Ecto neural progenitor cell (in vitro differentiated cells): ENCODE measurements around the gene STON2.
"Not testable (repeated sequence)": the region's sequence is repeated elsewhere in the genome, so short reads cannot be mapped to it uniquely, and the experiment has no call there.

Experiments used
- DNase-seq: peaks from one replicate; pipeline ENCODE4 v3.0.0-alpha.2; 2018; ENCODE audit warnings: low spot score

The STON2 gene

GRCh38 chr14:81380009-81380408 lies 20.1 kb downstream of the STON2 start:
- not testable (repeated sequence) for DNase-seq

GRCh38 chr14:81371802-81372201 lies 28.3 kb downstream of the STON2 start:
- no peak for DNase-seq

- DNase-seq: no peak
These were observed 32.6 kb downstream of the STON2 start for GRCh38 chr14:81367563-81367962.

DNA sequence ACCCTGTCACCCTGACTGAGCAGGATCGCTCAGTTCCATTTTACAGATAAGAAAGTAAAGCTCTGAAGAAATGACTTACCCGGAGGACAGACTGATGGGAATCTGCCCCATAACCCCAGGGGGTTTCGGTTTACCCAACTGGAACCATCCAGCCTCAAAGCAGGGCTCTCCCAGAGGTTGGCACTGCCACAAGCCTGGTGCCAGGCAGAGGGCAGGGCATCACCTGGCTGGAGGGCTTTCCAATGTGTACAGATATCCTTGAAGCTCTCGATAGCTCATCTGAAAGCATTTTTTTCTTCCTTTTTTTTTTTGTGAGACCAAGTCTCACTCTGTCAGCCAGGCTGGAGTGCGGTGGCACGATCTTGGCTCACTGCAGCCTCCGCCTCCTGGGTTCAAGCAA lies 33.2 kb downstream of the STON2 start:
- no peak for DNase-seq

DNA sequence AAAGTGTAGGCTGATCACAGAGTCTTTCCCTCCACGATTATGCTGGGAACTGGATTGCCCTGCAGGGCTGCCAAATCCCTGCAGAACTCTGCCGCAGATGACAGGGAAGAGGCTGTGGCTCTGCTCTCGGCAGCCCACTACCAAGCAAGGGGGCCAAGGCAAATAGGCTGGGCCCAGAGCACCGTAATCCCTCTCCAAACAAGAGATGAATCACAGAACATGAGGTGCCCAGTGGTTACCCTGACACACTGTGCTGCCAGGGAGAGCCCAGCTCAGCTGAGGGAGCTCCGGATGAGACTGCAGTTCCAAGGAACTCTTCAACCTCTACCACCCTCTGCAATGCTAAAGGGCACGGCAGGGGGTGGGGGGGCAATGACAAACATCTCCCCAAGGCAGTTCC lies 33.9 kb downstream of the STON2 start:
- DNase-seq: no peak

DNA sequence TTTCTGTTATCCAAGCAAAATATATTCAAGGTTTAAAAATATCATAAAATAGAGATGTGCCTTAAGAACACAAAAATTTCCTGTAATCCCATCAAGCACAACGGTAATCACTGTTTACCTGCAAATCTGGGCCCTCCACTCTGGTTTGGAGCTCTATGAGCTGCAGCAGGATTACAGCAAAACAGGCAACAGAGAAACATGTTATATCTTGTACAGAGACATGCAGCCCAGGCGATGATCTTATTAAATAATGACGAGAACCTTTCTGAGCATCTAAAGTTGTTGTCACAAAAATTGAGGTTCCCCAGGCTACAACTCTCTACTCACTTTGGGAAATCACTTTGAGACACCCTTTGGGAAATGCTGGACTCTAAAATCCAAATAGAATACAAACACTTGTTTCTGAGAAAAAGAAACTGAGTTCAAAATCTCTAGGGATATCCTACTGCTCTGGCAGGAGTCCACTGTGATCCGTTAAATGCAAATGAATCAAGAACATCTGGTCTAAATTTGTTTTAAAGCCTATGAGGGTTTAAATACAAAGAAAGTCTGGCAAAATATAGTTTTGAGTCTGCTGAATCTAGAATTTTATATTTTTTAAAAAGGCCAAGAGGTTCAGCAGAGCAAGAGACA lies 36.3 kb downstream of the STON2 start:
- DNase-seq: no peak

GRCh38 chr14:81353691-81354323 lies 46.3 kb downstream of the STON2 start:
- DNase-seq: no peak

GRCh38 chr14:81352413-81352812 lies 47.7 kb downstream of the STON2 start:
- DNase-seq: no peak

GRCh38 chr14:81351205-81351604 lies 48.9 kb downstream of the STON2 start:
- DNase-seq: no peak

GRCh38 chr14:81350344-81351130 lies 49.6 kb downstream of the STON2 start:
- DNase-seq: no peak

- no peak for DNase-seq
These were observed 52.1 kb downstream of the STON2 start for GRCh38 chr14:81348061-81348460.

- DNase-seq: no peak
These were observed 54.3 kb downstream of the STON2 start for GRCh38 chr14:81345781-81346180.

GRCh38 chr14:81344481-81345160 lies 55.5 kb downstream of the STON2 start:
- DNase-seq: no peak

DNA sequence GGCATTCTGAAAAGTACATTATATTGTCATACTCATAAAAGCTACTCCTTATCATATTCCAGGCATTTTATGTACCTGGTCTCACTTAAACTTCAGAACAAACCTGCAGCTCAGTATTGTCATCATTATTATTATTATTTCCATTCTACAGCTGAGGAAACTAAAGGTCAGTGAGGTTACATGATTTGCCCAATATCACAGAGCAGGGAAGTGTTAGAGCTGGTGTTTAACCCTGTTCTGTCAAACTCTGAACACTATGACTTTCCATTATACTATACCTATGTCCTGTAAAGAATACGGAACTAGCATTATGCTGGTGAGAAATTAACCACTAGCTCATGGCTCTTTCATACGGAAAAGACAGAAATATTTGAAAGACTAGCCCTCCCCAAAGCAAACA lies 56.4 kb downstream of the STON2 start:
- no peak for DNase-seq

DNA sequence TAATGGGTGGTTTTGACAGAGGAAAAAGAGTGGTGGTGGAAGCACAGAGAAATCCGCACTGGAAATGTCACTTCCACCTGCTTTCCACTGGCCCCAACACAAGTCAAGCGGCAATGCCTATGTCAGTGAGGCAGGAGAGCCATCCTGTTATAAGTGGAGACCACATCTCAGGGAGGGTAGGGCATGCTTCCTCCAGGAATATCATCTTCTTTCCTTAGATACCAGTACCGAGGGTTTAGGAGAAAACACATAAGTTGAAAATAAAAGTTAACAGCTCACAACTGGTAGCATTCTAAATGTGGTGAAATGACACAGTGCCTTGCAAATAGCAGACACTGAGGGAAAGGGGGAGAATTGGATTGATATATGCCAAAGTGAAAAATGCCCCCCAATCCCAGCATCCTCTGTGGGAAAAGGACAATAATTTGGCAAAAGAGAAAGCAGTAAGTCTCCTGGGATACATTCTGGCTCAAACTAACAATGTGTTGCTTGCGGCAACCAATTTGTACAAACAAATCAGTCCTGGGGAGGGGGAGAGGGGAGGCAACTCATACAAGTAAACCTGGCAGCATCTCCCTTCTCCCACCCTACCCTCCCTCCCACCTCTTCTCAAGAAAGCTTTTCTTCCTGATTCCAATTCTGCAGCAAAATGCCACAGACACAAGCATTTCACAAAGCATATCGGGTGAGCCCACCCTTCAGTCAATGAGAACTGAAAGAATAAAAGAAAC lies 57.1 kb downstream of the STON2 start:
- no peak for DNase-seq

- DNase-seq: no peak
These were observed 58.3 kb downstream of the STON2 start for GRCh38 chr14:81341781-81342180.

DNA sequence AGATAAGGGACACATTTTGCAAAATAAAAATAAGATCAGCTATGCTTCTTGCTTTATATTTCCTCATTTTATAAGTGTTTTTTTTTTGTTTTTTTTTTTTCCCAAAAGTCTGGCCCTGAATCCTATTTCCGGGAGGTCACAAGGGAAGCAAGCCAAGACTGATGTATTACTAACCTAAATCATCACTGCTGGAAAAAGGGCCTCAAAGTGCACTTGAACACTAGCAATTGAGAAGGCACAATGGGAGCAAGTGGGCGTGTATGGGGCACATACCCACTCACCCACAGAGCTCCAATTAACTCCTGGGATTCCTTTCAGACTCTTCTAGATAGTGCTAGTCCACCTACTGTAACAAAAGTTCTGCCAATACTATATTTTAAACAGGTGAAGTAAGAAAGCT lies 58.8 kb downstream of the STON2 start:
- DNase-seq: no peak

DNA sequence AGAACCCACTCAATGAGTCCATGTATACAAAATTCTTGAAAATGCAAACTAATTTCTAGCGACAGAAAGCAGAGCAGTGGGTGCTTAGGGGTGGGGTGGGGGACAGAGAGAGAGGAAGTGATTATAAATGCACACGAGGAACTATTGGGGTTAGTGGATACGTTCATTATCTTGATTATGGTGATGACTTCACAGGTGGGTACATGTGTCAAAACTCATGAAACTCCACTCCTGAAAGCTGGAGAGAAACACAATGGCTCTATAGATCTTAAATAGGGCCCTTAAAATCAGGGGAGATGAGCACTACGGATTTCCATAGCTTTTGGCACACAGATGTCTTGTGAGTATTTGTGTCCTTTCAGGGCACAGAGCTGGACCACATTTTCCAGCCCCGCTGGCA lies 59.9 kb downstream of the STON2 start:
- no peak for DNase-seq

- no peak for DNase-seq
These were observed 63.1 kb downstream of the STON2 start for GRCh38 chr14:81337073-81337472.

DNA sequence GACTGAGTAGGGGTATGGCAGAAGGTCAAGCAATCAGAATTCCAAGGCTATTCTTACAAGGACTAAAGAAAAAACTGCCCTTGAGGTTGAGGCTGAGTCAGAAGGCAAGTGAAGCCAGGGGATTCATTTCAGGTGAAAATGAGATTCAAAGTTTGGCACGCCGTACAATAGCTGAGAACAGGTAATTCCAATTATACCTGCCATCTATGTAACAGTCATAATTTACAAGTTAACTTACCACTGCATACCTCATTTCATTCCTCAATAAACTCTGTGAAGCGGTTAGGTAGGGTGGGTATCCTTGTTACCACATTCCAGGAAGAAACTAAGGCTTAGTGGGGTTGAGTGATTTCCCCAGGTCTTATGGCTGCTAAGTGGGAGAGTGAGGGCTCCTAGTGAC lies 64.1 kb downstream of the STON2 start:
- no peak for DNase-seq

GRCh38 chr14:81332725-81333124 lies 67.4 kb downstream of the STON2 start:
- DNase-seq: no peak
